Thoracic aorta endothelial cell (primary cell): ENCODE results near the gene CD83. TPM values are rescaled to one million over a fixed set of nuclear protein-coding genes. Genes with fewer than 3 reads are reported as not detected.

Source experiments
- small RNA-seq: library from RNA; depleted of rRNA; stranded (forward); fragments of <200 nt; gene quantifications from one replicate; pipeline ENCODE3, GENCODE V24; 2012
- total RNA-seq: library from RNA; depleted of rRNA; stranded (reverse); fragments of >200 nt; gene quantifications from 2 replicates; pipeline ENCODE4 v1.2.3, GENCODE V29; 2012

CD83 gene
- 0.53 and 1.2 TPM in 2 replicates for total RNA-seq

GRCh38 chr6:14117158-14118090 is at the start of gene CD83:
Gene CD83, plus strand, starts transcription at chr6:14117772. Its CDS starts 40 bp downstream, at chr6:14117812.

Small RNA genes lying within 50 kb of the gene (small RNA-seq; reads per million reads assigned to genes)
- gene RNU7-133P = not detected

Other genes with a start within 250 kb of the CD83 start
- gene RNF182, start 192.8 kb upstream of the CD83 start, total RNA-seq = 0.14 and 0.40 TPM in 2 replicates